Erythroblast (primary cell): ENCODE data around the gene IFITM2.

ENCODE experiments used
- GATA1 ChIP-seq: IDR thresholded peaks from 2 replicates; pipeline ENCODE4 v1.6.1; 2011; ENCODE audit warnings: low read depth, mild to moderate bottlenecking, control low read depth, low read length, moderate library complexity
- POLR2A ChIP-seq: IDR thresholded peaks from 2 replicates; pipeline ENCODE4 v1.6.1; 2011; ENCODE audit warnings: mild to moderate bottlenecking, low read length

- TF ChIP-seq POLR2A = no peak
- no peak for TF ChIP-seq GATA1
These were observed 30.1 kb downstream of the IFITM2 start for GRCh38 chr11:337711-338110.
